Activated CD4-positive, alpha-beta T cell treated with anti-CD3 and anti-CD28 coated beads, Interleukin-2, amount 50 U/mL, for 48 hours (primary cell): ENCODE measurements around the gene BCAP29.
A peak's percentile ranks its signal among the peaks of the same experiment; 100 is the strongest.
"Not testable (repeated sequence)": the region's sequence is repeated elsewhere in the genome, so short reads cannot be mapped to it uniquely, and the experiment has no call there.

ENCODE experiments used
- DNase-seq, 2 experiments: peaks; one replicate each; pipeline ENCODE4 v3.0.0-alpha.2; 2020

The BCAP29 gene

GRCh38 chr7:107628461-107629064 lies 48.5 kb downstream of the BCAP29 start:
- DNase-seq: no peak

GRCh38 chr7:107630342-107630741 lies 50.3 kb downstream of the BCAP29 start:
- no peak for DNase-seq

- no peak for DNase-seq
Observed at GRCh38 chr7:107631588-107632491, 51.8 kb downstream of the BCAP29 start.

GRCh38 chr7:107632492-107632865 lies 52.4 kb downstream of the BCAP29 start:
- DNase-seq: no peak

GRCh38 chr7:107638594-107638993 lies 58.5 kb downstream of the BCAP29 start:
- DNase-seq: no peak

GRCh38 chr7:107639070-107639469 lies 59.0 kb downstream of the BCAP29 start:
- not testable (repeated sequence) for DNase-seq

GRCh38 chr7:107641676-107642075 lies 61.6 kb downstream of the BCAP29 start:
- no peak for DNase-seq

- DNase-seq: no peak
Observed at GRCh38 chr7:107642501-107642900, 62.5 kb downstream of the BCAP29 start.

GRCh38 chr7:107643407-107643806 lies 63.4 kb downstream of the BCAP29 start:
- DNase-seq: no peak

- no peak for DNase-seq
Observed at GRCh38 chr7:107643938-107644308, 63.9 kb downstream of the BCAP29 start.

GRCh38 chr7:107644309-107644974 lies 64.4 kb downstream of the BCAP29 start:
- DNase-seq: no peak

GRCh38 chr7:107652642-107653041 lies 72.6 kb downstream of the BCAP29 start:
- DNase-seq: no peak

GRCh38 chr7:107658467-107658866 lies 78.4 kb downstream of the BCAP29 start:
- DNase-seq: no peak

GRCh38 chr7:107659666-107660065 lies 79.6 kb downstream of the BCAP29 start:
- DNase-seq: peak; percentile 36 to 58

GRCh38 chr7:107660381-107661080 lies 80.5 kb downstream of the BCAP29 start, which contains the start of gene SLC26A4:
Gene SLC26A4 (plus strand): TSS chr7:107660828. CDS start chr7:107661642, 814 bp downstream.
- peak; percentile 54 to 70 for DNase-seq

GRCh38 chr7:107661081-107661864 lies 81.2 kb downstream of the BCAP29 start:
- peak; percentile 56 to 63 for DNase-seq

GRCh38 chr7:107661865-107662379 lies 81.9 kb downstream of the BCAP29 start:
- DNase-seq: no peak

GRCh38 chr7:107663196-107663595 lies 83.2 kb downstream of the BCAP29 start:
- DNase-seq: no peak

GRCh38 chr7:107666790-107667189 lies 86.7 kb downstream of the BCAP29 start:
- DNase-seq: no peak

- DNase-seq: no peak
Observed at GRCh38 chr7:107667341-107667740, 87.3 kb downstream of the BCAP29 start.

GRCh38 chr7:107668296-107668695 lies 88.2 kb downstream of the BCAP29 start:
- DNase-seq: peak in 1 of 2 experiments; percentile 11
